ENCODE data around the gene SARS1. TPM values are rescaled to one million over a fixed set of nuclear protein-coding genes. Genes with fewer than 3 reads are reported as not detected.

Gene SARS1
- total and polyA plus RNA-seq, 2 of the 13 experiments (the other 11 are each of a cell fraction or from before 2014, with no cell fraction given): 103 to 134 TPM

DNA sequence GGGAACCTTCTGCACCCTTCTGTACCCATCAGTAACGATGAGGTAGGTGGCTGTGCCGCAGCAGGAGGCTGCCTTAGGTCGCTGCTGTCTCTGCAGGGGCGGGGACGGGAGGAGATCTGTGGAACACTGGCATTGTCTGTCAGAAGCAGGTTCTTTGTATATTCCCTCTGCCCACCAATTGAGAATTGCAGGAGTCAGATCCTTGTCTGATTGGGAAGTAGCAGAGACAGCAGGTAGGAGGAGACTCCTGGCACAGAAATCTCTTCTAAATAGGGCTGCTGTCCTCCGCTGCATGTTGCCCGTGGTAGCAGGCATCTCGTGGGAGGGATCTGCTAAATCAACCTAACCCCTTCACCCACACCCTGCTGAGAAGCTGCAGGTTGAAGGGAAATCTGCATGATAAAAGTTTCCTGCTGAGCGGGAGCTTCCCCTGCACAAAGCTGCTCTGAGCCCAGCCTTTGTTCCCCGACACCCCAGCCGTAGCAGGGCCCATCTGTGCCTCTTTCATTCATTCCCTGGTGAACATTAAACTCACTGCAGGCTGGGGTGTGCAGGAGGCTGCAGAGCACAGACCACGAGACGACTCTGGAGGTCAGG lies 15.9 kb downstream of the SARS1 start:
- Histone ChIP-seq H3K27me3 (ENCODE audit: control insufficient read depth in 1 of 2, insufficient read depth in 2 of 2, low read length in 2 of 2) (no peaks in the 10 kb centered on the region), H3K9ac (ENCODE audit: insufficient read depth, low read depth, low read length) (no peak overlapping the region), H4K20me1 (ENCODE audit: insufficient read depth, low read length) (no peaks in the 10 kb centered on the region), H3K4me1 (ENCODE audit: insufficient read depth, low read length) (peaks cover 12% of the 10 kb centered on the region), H3K79me2 (ENCODE audit: insufficient read depth, low read length) (peaks cover 3% of the 10 kb centered on the region), H3K27ac (ENCODE audit: extremely low read length, insufficient read depth, low read length) (no peak overlapping the region), H3K4me3 (replicated peaks in 1 of 3; ENCODE audit: insufficient read depth in 1 of 3, low read depth in 2 of 3, low read length in 3 of 3) (no peak overlapping the region), H3K36me3 (replicated peaks in 1 of 2; ENCODE audit: control insufficient read depth in 1 of 2, insufficient read depth in 2 of 2, low read length in 2 of 2) (peaks cover 31 to 70% of the 10 kb centered on the region in 2 experiments), H3K4me2 (ENCODE audit: low read depth, low read length) (no peak overlapping the region), H2AFZ (ENCODE audit: low read length) (no peak overlapping the region), H3K9me3 (ENCODE audit: low read length) (no peaks in the 10 kb centered on the region)
- in situ Hi-C loops (cut with HindIII; ENCODE audit: extremely low pct_ligation_motif_present, low pct_unique_long_range_greater_than_20kb): no loop called here
- FAIRE-seq (no peak), DNase-seq (ENCODE audit: low spot score) (no peak), ATAC-seq (no peak)
- CTCF ChIA-PET (ENCODE audit: low intra/inter-chr PET ratio, low total read pairs): no interaction called here
- TF ChIP-seq ZNF639 (CRISPR knock-in tag; conservative IDR thresholded peaks at IDR 0.05): no peak
- TF ChIP-seq PLSCR1 (CRISPR knock-in tag; IDR thresholded peaks at IDR 0.05; ENCODE audit: borderline replicate concordance): no peak
- TF ChIP-seq LCORL (IDR thresholded peaks at IDR 0.05): no peak
- TF ChIP-seq LCORL (CRISPR knock-in tag; IDR thresholded peaks at IDR 0.05): no peak
- TF ChIP-seq ARID3A (IDR thresholded peaks at IDR 0.05; ENCODE audit: low read depth, low read length): no peak
- POLR2A ChIA-PET: no interaction called here
- no TSS peak for BruUV-seq (replicated peaks)
- intact Hi-C loops (cut with micrococcal nuclease; ENCODE audit: unreplicated experiment): no loop called here
- WGBS (ENCODE audit: low lambda C conversion rate): 91% methylated on average over 13 of the region's 13 CpGs

Data from HepG2 (cell line).